Endothelial cell of umbilical vein (primary cell): ENCODE measurements around the gene SMURF1. TPM values are rescaled to one million over a fixed set of nuclear protein-coding genes. Genes with fewer than 3 reads are reported as not detected.

ENCODE experiments used
- BruUV-seq: library from RNA; stranded (reverse); fragments of 400-500 nt; replicated peaks from 2 replicates; lab custom pipeline; 2021; lab: Mats Ljungman, UMichigan
- CTCF ChIA-PET: fragments of 300-600, 350-600 bp; sonication (Branson Sonifier 250); formaldehyde crosslinking; loops from one replicate; lab custom pipeline; 2021; ENCODE audit warnings: antibody characterized with exemption, inconsistent platforms; lab: Charles Lee
- POLR2A ChIA-PET: fragments of 300-600, 350-600 bp; sonication (Branson Sonifier 250); formaldehyde crosslinking; loops from one replicate; lab custom pipeline; 2021; ENCODE audit warnings: antibody characterized with exemption, inconsistent platforms; lab: Charles Lee
- DNase-seq: peaks from one replicate; pipeline ENCODE4 v3.0.0-alpha.2; 2011; ENCODE audit warnings: low read depth, low spot score
- FAIRE-seq: peaks from 2 replicates; lab custom pipeline; 2011; peaks lifted over from hg19 to GRCh38; lab: Jason Lieb, UNC
- H2AFZ ChIP-seq: 2 replicates; pipeline ENCODE4 v1.6.0; 2012; ENCODE audit warnings: low read depth, low read length, control low read depth, inconsistent platforms
- H3K27ac ChIP-seq: 2 replicates; pipeline ENCODE4 v1.5.1; 2011; ENCODE audit warnings: low read depth, mild to moderate bottlenecking, control low read depth, low read length, moderate library complexity; ENCODE audit not compliant: insufficient read depth
- H3K27me3 ChIP-seq, 2 experiments: 2 replicates each; pipeline versions ENCODE4 v1.6.0 to v1.6.1; 2011; ENCODE audit warnings: low read length in 2 of 2, mixed read lengths in 1 of 2; ENCODE audit not compliant: control insufficient read depth in 2 of 2, insufficient read depth in 2 of 2
- H3K36me3 ChIP-seq, 2 experiments: 2 replicates in 1 of 2; 3 replicates in 1 of 2; pipeline ENCODE4 v1.5.1; 2011; ENCODE audit warnings: low read length in 2 of 2, mild to moderate bottlenecking in 1 of 2, moderate library complexity in 1 of 2; ENCODE audit not compliant: control insufficient read depth in 2 of 2, insufficient read depth in 2 of 2; ENCODE audit errors: extremely low read depth in 1 of 2
- H3K4me1 ChIP-seq: 3 replicates; pipeline ENCODE4 v1.5.1; 2011; ENCODE audit warnings: mild to moderate bottlenecking, low read length; ENCODE audit not compliant: control insufficient read depth, insufficient read depth; ENCODE audit errors: extremely low read depth
- H3K4me2 ChIP-seq: 2 replicates; pipeline ENCODE4 v1.6.1; 2011; ENCODE audit warnings: low read length, control low read depth, mixed read lengths; ENCODE audit not compliant: insufficient read depth
- H3K4me3 ChIP-seq, 3 experiments: fragments of 200-600 bp in 1 of 3; sonication (generic), shearing (Covaris generic) in 1 of 3; replicated peaks in 1 of 3; 2 replicates each; pipeline ENCODE4 v1.5.1; 2011 to 2016; ENCODE audit warnings: control low read depth in 3 of 3, low read length in 3 of 3, mild to moderate bottlenecking in 2 of 3, inconsistent platforms in 1 of 3, low read depth in 1 of 3, moderate library complexity in 1 of 3; ENCODE audit not compliant: insufficient read depth in 1 of 3
- H3K79me2 ChIP-seq: 2 replicates; pipeline ENCODE4 v1.6.0; 2012; ENCODE audit warnings: low read length, inconsistent platforms; ENCODE audit not compliant: control insufficient read depth, insufficient read depth
- H3K9ac ChIP-seq: replicated peaks from 2 replicates; pipeline ENCODE3; 2011; ENCODE audit warnings: low read length, control low read depth; ENCODE audit not compliant: insufficient read depth; ENCODE audit errors: extremely low read depth
- H3K9me1 ChIP-seq: replicated peaks from 3 replicates; pipeline ENCODE4 v1.6.0; 2011; ENCODE audit warnings: mild to moderate bottlenecking, low read length; ENCODE audit not compliant: control insufficient read depth, insufficient read depth; ENCODE audit errors: extremely low read depth
- H3K9me3 ChIP-seq: replicated peaks from 2 replicates; pipeline ENCODE4 v1.5.1; 2012; ENCODE audit warnings: low read length, inconsistent platforms; ENCODE audit not compliant: control insufficient read depth, insufficient read depth
- H4K20me1 ChIP-seq: replicated peaks from 2 replicates; pipeline ENCODE3; 2011; ENCODE audit warnings: mild to moderate bottlenecking, low read length; ENCODE audit not compliant: control insufficient read depth, insufficient read depth; ENCODE audit errors: extremely low read depth
- CTCF ChIP-seq, 2 donors: IDR thresholded peaks; 1 replicate in 1 of 2; 2 replicates in 1 of 2; pipeline ENCODE4 v1.5.1; 2011; ENCODE audit warnings: low read length in 2 of 2, mild to moderate bottlenecking in 2 of 2, moderate library complexity in 2 of 2, control low read depth in 1 of 2, inconsistent platforms in 1 of 2, low read depth in 1 of 2; ENCODE audit not compliant: insufficient read depth in 1 of 2; ENCODE audit errors: extremely low read depth in 1 of 2
- EZH2 ChIP-seq: IDR thresholded peaks from 2 replicates; pipeline ENCODE4 v1.6.1; 2012; ENCODE audit warnings: borderline replicate concordance, low read depth, mild to moderate bottlenecking, moderate library complexity, low read length, inconsistent platforms; ENCODE audit not compliant: severe bottlenecking
- FOS ChIP-seq: IDR thresholded peaks from 2 replicates; pipeline ENCODE4 v1.6.1; 2011; ENCODE audit warnings: mild to moderate bottlenecking, low read length, moderate library complexity, borderline replicate concordance; ENCODE audit not compliant: insufficient read depth
- GATA2 ChIP-seq: IDR thresholded peaks from 2 replicates; pipeline ENCODE4 v1.7.0; 2011; ENCODE audit warnings: low read depth, mild to moderate bottlenecking, moderate library complexity, mixed read lengths, low read length; ENCODE audit not compliant: insufficient read length, insufficient read depth
- JUN ChIP-seq: IDR thresholded peaks from 2 replicates; pipeline ENCODE4 v1.6.1; 2011; ENCODE audit warnings: borderline replicate concordance, low read depth; ENCODE audit not compliant: insufficient read length, insufficient read depth
- MAX ChIP-seq: IDR thresholded peaks from 2 replicates; pipeline ENCODE4 v1.6.1; 2011; ENCODE audit not compliant: insufficient read depth, insufficient read length
- MYC ChIP-seq: IDR thresholded peaks from one replicate; pipeline ENCODE4 v1.6.1; 2011; ENCODE audit warnings: mild to moderate bottlenecking, low read depth, low read length
- POLR2A ChIP-seq: IDR thresholded peaks from 2 replicates; pipeline ENCODE4 v1.6.1; 2012; ENCODE audit warnings: low read depth, mild to moderate bottlenecking, control low read depth, low read length
- POLR2AphosphoS5 ChIP-seq: IDR thresholded peaks from 2 replicates; pipeline ENCODE4 v1.6.1; 2012; ENCODE audit warnings: low read depth, mild to moderate bottlenecking, control low read depth, low read length, moderate library complexity; ENCODE audit not compliant: insufficient read depth
- dilution Hi-C: fragments of 300-500 bp; cut with MboI; formaldehyde crosslinking; loops from one replicate; pipeline ENCODE4 v1.15.0; 2019; ENCODE audit warnings: low sequenced_read_pairs; ENCODE audit not compliant: extremely low pct_ligation_motif_present
- intact Hi-C: fragments of 100-400 bp; cut with micrococcal nuclease; formaldehyde crosslinking; loops from one replicate; pipeline ENCODE4 v1.10.0; 2022
- polyA plus RNA-seq, 4 experiments: library from polyadenylated mRNA; depleted of rRNA in 3 of 4; stranded (reverse) in 3 of 4; unstranded in 1 of 4; fragments of >200 nt; gene quantifications; 2 replicates each; pipeline versions ENCODE4 v1.2.1 to v1.2.3, GENCODE V29; 2011 to 2012; ENCODE audit warnings: missing spikeins in 1 of 4
- total RNA-seq: library from RNA; stranded (reverse); gene quantifications from 2 replicates; pipeline ENCODE4 v1.2.3, GENCODE V29; 2021

The SMURF1 gene
- total and polyA plus RNA-seq, 2 donors (not counting 3 experiments of a cell fraction or from before 2014, with no cell fraction given), result 11.5 to 22.8 TPM

- Histone ChIP-seq H4K20me1 (no peaks in the 10 kb centered on the region), H3K27me3 (no peaks in the 10 kb centered on the region), H3K79me2 (no peaks in the 10 kb centered on the region), H3K9me1 (no peaks in the 10 kb centered on the region), H3K4me1 (peaks cover 29% of the 10 kb centered on the region), H2AFZ (no peak overlapping the region), H3K9ac (no peak overlapping the region), H3K4me2 (no peak overlapping the region), H3K9me3 (no peaks in the 10 kb centered on the region), H3K27ac (no peak overlapping the region), H3K36me3 (peaks cover 15 to 20% of the 10 kb centered on the region in 2 experiments), H3K4me3 (no peak overlapping the region)
- ChIA-PET POLR2A (no interaction called here), CTCF (interaction anchor here (1.0 kb wide), 1 partner anchor 25 kb away, joined by 3 read pairs; no protein-coding TSS in a partner anchor)
- no TSS peak for BruUV-seq
- no peak for FAIRE-seq
- no peak for TF ChIP-seq POLR2AphosphoS5
- no peak for DNase-seq
- dilution Hi-C loops (no loop called here), intact Hi-C loops (no loop called here)
These were observed 96.3 kb downstream of the SMURF1 start for GRCh38 chr7:99047526-99048077.

GRCh38 chr7:99046722-99047121 is 97.2 kb downstream of the SMURF1 start:
- H4K20me1 ChIP-seq, result no peaks in the 10 kb centered on the region
- DNase-seq (no peak), FAIRE-seq (no peak)
- no TSS peak for BruUV-seq
- ChIA-PET CTCF (interaction anchor here (0.7 to 1.0 kb wide), 2 partner anchors 26 to 180 kb away, joined by 3 read pairs; no protein-coding TSS in a partner anchor), POLR2A (no interaction called here)
- H3K4me2 ChIP-seq, result no peak overlapping the region
- no peaks in the 10 kb centered on the region for H3K9me1 ChIP-seq
- no peak overlapping the region for H3K27ac ChIP-seq
- no peak overlapping the region for H2AFZ ChIP-seq
- TF ChIP-seq MYC (no peak), MAX (no peak), JUN (no peak), POLR2AphosphoS5 (no peak), POLR2A (no peak), FOS (no peak), CTCF (IDR thresholded peaks at IDR 0.05; ENCODE audit: extremely low read depth in 1 of 2, insufficient read depth in 1 of 2, low read depth in 1 of 2, low read length in 2 of 2) (no peak), EZH2 (no peak), GATA2 (no peak)
- no peaks in the 10 kb centered on the region for H3K27me3 ChIP-seq
- no peak overlapping the region for H3K9ac ChIP-seq
- dilution Hi-C loops (no loop called here), intact Hi-C loops (no loop called here)
- no peaks in the 10 kb centered on the region for H3K79me2 ChIP-seq
- H3K9me3 ChIP-seq, result no peaks in the 10 kb centered on the region
- H3K36me3 ChIP-seq, result peaks cover 15% of the 10 kb centered on the region in 2 experiments
- peaks cover 38% of the 10 kb centered on the region for H3K4me1 ChIP-seq
- no peak overlapping the region for H3K4me3 ChIP-seq
